Osteoblast (primary cell): ENCODE measurements around the gene KCNA2. TPM values are rescaled to one million over a fixed set of nuclear protein-coding genes. Genes with fewer than 3 reads are reported as not detected.

ENCODE experiments used
- DNase-seq: peaks from one replicate; pipeline ENCODE4 v3.0.0; 2011; ENCODE audit warnings: low spot score, mixed read lengths; ENCODE audit not compliant: insufficient read length; ENCODE audit errors: missing footprints
- H2AFZ ChIP-seq: 2 replicates; pipeline ENCODE4 v1.6.0; 2011; ENCODE audit warnings: mild to moderate bottlenecking, low read length
- H3K27ac ChIP-seq: 2 replicates; pipeline ENCODE4 v1.5.1; 2011; ENCODE audit warnings: mild to moderate bottlenecking, low read depth, low read length, moderate library complexity
- H3K27me3 ChIP-seq: 2 replicates; pipeline ENCODE4 v1.6.0; 2012; ENCODE audit warnings: mild to moderate bottlenecking, control low read depth, inconsistent platforms, low read length, moderate library complexity; ENCODE audit not compliant: insufficient read depth
- H3K36me3 ChIP-seq: 2 replicates; pipeline ENCODE4 v1.5.1; 2011; ENCODE audit warnings: mild to moderate bottlenecking, low read length, control low read depth, moderate library complexity; ENCODE audit not compliant: insufficient read depth
- H3K4me1 ChIP-seq: 2 replicates; pipeline ENCODE4 v1.5.1; 2011; ENCODE audit warnings: mild to moderate bottlenecking, low read length, control low read depth, moderate library complexity; ENCODE audit not compliant: insufficient read depth
- H3K4me2 ChIP-seq: 2 replicates; pipeline ENCODE4 v1.6.0; 2011; ENCODE audit warnings: mild to moderate bottlenecking, low read length; ENCODE audit not compliant: insufficient read depth
- H3K4me3 ChIP-seq: fragments of 200-600 bp; sonication (generic); 3 replicates; pipeline ENCODE4 v1.5.1; 2012; ENCODE audit warnings: mild to moderate bottlenecking, low read length, inconsistent platforms; ENCODE audit not compliant: insufficient read depth
- H3K79me2 ChIP-seq: 2 replicates; pipeline ENCODE4 v1.6.0; 2012; ENCODE audit warnings: mild to moderate bottlenecking, low read length, control low read depth, inconsistent platforms; ENCODE audit not compliant: insufficient read depth
- H3K9me3 ChIP-seq: 2 replicates; pipeline ENCODE4 v1.5.1; 2011; ENCODE audit warnings: low read depth, low read length, control low read depth
- H4K20me1 ChIP-seq: 2 replicates; pipeline ENCODE4 v1.6.0; 2012; ENCODE audit warnings: mild to moderate bottlenecking, low read length, control low read depth; ENCODE audit not compliant: insufficient read depth
- total RNA-seq: library from RNA; depleted of rRNA; stranded (reverse); fragments of >200 nt; gene quantifications from 2 replicates; pipeline ENCODE4 v1.2.3, GENCODE V29; 2012
- TF ChIP-seq, protein P1 (sequence below): IDR thresholded peaks from 2 replicates; pipeline ENCODE4 v1.5.1; 2011; ENCODE audit warnings: mild to moderate bottlenecking, low read depth, low read length, moderate library complexity; ENCODE audit errors: extremely low read depth

Gene KCNA2
- total RNA-seq, 1 donor = not detected

DNA sequence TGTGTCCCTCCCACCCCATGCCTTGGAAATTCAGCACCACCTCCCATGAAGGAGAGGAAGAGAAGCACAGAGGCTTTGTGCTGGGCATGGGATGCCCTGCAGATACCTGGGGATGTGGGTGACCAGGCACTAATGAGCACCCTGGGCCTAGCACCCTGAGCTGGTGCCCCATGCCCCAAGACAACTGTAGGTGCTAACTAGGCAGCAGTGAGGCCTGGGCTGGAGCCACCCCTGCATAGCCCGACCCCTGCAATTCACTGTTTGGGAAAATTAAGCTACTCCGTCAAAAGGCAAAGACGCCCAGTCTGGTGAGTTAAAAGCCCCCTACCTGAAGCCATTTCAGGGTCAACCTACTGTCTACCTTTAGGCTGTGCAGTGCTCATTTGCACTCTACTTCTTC is 5.4 kb downstream of the KCNA2 start:
- Histone ChIP-seq H2AFZ (no peak overlapping the region), H3K36me3 (no peaks in the 10 kb centered on the region), H3K27me3 (peaks cover 14% of the 10 kb centered on the region), H3K79me2 (no peaks in the 10 kb centered on the region), H4K20me1 (no peaks in the 10 kb centered on the region), H3K4me2 (no peak overlapping the region), H3K4me3 (no peak overlapping the region), H3K4me1 (no peaks in the 10 kb centered on the region), H3K27ac (no peak overlapping the region), H3K9me3 (no peaks in the 10 kb centered on the region)
- TF ChIP-seq, protein P1, sequence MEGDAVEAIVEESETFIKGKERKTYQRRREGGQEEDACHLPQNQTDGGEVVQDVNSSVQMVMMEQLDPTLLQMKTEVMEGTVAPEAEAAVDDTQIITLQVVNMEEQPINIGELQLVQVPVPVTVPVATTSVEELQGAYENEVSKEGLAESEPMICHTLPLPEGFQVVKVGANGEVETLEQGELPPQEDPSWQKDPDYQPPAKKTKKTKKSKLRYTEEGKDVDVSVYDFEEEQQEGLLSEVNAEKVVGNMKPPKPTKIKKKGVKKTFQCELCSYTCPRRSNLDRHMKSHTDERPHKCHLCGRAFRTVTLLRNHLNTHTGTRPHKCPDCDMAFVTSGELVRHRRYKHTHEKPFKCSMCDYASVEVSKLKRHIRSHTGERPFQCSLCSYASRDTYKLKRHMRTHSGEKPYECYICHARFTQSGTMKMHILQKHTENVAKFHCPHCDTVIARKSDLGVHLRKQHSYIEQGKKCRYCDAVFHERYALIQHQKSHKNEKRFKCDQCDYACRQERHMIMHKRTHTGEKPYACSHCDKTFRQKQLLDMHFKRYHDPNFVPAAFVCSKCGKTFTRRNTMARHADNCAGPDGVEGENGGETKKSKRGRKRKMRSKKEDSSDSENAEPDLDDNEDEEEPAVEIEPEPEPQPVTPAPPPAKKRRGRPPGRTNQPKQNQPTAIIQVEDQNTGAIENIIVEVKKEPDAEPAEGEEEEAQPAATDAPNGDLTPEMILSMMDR = no peak
- DNase-seq = no peak

DNA sequence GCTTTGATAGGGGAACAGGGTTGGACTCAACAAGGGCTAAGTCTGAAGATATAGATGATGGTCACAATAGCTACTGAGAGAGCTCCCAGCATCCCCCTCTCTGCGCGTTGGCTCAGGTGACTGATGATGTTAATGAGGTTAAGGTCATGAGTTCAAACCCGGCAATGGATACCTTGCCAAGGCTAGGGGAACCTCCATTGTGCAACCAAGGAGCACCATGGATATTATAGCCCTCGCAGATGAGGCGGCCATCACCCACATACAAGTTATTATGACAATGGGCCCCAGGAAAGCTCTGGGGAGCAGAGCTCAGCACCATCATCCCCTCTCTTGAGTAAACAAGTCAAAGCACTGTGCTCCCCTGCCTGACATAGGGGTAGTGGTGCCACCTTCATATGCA is 8.2 kb downstream of the KCNA2 start:
- Histone ChIP-seq H3K4me1 (no peaks in the 10 kb centered on the region), H4K20me1 (no peaks in the 10 kb centered on the region), H3K79me2 (no peaks in the 10 kb centered on the region), H3K4me2 (no peak overlapping the region), H3K4me3 (no peak overlapping the region), H3K27me3 (no peaks in the 10 kb centered on the region), H3K36me3 (no peaks in the 10 kb centered on the region), H2AFZ (no peak overlapping the region), H3K27ac (no peak overlapping the region), H3K9me3 (no peaks in the 10 kb centered on the region)
- DNase-seq = no peak
- TF ChIP-seq, protein P1 = no peak

DNA sequence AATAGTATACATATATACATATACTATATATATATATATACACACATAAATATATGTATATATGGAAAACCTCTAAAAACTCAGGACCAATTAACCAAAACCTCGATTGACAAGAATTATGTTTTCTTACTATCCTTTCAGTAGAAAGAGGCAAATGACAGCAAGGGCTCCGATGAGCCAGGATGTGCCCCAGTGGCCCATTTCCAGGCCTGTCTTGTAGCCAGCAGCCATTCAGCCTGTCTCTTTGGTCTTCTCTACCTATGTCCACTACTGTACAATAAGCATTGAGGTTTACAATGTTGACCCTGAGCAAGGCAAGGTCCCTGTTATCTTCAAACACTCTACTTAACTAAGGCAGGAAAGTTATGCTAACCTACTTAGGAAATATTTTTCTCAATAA is 9.8 kb downstream of the KCNA2 start:
- Histone ChIP-seq H4K20me1 (no peaks in the 10 kb centered on the region), H3K79me2 (no peaks in the 10 kb centered on the region), H2AFZ (no peak overlapping the region), H3K27ac (no peak overlapping the region), H3K9me3 (no peaks in the 10 kb centered on the region), H3K4me3 (no peak overlapping the region), H3K4me2 (no peak overlapping the region), H3K4me1 (no peaks in the 10 kb centered on the region), H3K36me3 (no peaks in the 10 kb centered on the region), H3K27me3 (no peaks in the 10 kb centered on the region)
- no peak for DNase-seq
- TF ChIP-seq, protein P1 = no peak

DNA sequence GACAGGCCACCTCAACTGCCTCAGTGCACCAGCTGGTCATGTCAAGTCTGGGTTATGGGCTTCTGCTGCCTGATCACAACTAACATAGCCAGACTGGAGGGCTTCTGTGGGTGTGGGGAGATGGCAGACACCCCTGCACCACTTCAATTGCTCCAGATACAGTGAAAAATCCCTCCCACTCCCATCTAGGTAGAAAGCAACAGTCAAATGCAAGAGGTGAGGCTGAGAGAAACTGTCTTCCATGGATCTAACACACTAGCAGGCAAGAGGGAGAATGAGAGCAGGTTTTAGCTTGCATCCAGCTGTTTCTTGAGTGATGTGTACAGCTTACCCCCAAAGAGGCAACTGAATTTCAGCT is 10.8 kb downstream of the KCNA2 start:
- TF ChIP-seq, protein P1 = no peak
- H3K9me3 ChIP-seq = no peaks in the 10 kb centered on the region
- no peaks in the 10 kb centered on the region for H3K79me2 ChIP-seq

More for the DNA sequence above, 10.8 kb downstream of the KCNA2 start:
- Histone ChIP-seq H3K4me3 (no peak overlapping the region), H3K36me3 (no peaks in the 10 kb centered on the region), H3K4me1 (no peaks in the 10 kb centered on the region), H3K27ac (no peak overlapping the region), H2AFZ (no peak overlapping the region), H3K27me3 (no peaks in the 10 kb centered on the region), H4K20me1 (no peaks in the 10 kb centered on the region), H3K4me2 (no peak overlapping the region)
- DNase-seq = no peak
